A549 treated with CpdA at 1 μM for 4 hours (cell line): ENCODE data around the gene OR9A4. TPM values are rescaled to one million over a fixed set of nuclear protein-coding genes. Genes with fewer than 3 reads are reported as not detected.

Experiments used
- total RNA-seq: library from RNA; stranded (reverse); fragments of 200-300 nt; extraction: Qiagen RNA extraction; gene quantifications from 5 replicates; pipeline ENCODE4 v1.2.3, GENCODE V29; 2022; ENCODE audit warnings: low read depth

Gene OR9A4
- total RNA-seq: not detected in 5 replicates

GRCh38 chr7:141916099-141916498 lies at the start of gene OR9A4:
TSS of gene OR9A4 (plus strand) at chr7:141916399. CDS start at chr7:141918876, 2,477 bp downstream.

GRCh38 chr7:141946796-141947195 lies 30.6 kb downstream of the OR9A4 start, which contains the start of gene CLEC5A:
TSS of gene CLEC5A (minus strand) at chr7:141946974. CDS start at chr7:141946292, 682 bp downstream.

Other genes with a start within 250 kb of the OR9A4 start
- 6.0 to 7.6 TPM (median 6.9 TPM) in 5 replicates for gene DENND11, start 214.2 kb upstream of the OR9A4 start, total RNA-seq
- gene WEE2, start 208.0 kb upstream of the OR9A4 start, total RNA-seq: 0.03 TPM in 1 of 5 replicates, not detected in the others
- gene SSBP1, start 178.0 kb upstream of the OR9A4 start, total RNA-seq: 287 to 354 TPM (median 309 TPM) in 5 replicates
- gene TAS2R3, start 152.3 kb upstream of the OR9A4 start, total RNA-seq: not detected in 5 replicates
- gene TAS2R4, start 139.7 kb upstream of the OR9A4 start, total RNA-seq: 0.06 to 0.26 TPM (median 0.12 TPM) in 5 replicates
- gene TAS2R5, start 126.2 kb upstream of the OR9A4 start, total RNA-seq: 0.40 to 0.59 TPM (median 0.54 TPM) in 5 replicates
- not detected in 5 replicates for gene PRSS37, start 74.9 kb upstream of the OR9A4 start, total RNA-seq
- gene CLEC5A, start 30.6 kb downstream of the OR9A4 start, total RNA-seq: not detected in 5 replicates
- gene TAS2R38, start 57.4 kb downstream of the OR9A4 start, total RNA-seq: not detected in 5 replicates
- gene MGAM, start 79.5 kb downstream of the OR9A4 start, total RNA-seq: 0.27 to 0.44 TPM (median 0.40 TPM) in 5 replicates
- 0.01 to 0.02 TPM (median 0.02 TPM) in 3 of 5 replicates, not detected in the others for gene MGAM2, start 195.3 kb downstream of the OR9A4 start, total RNA-seq